CD1c-positive myeloid dendritic cell (primary cell): ENCODE measurements around the gene RPP25.

ENCODE experiments used
- DNase-seq: peaks from one replicate; pipeline ENCODE4 v3.0.0-alpha.2; 2016; ENCODE audit errors: extremely low spot score

RPP25 gene

GRCh38 chr15:74956648-74957475, at the start of gene RPP25:
RPP25 (minus strand) TSS chr15:74956772; CDS start chr15:74956583, 189 bp downstream.
- peak; percentile 70 for DNase-seq

DNA sequence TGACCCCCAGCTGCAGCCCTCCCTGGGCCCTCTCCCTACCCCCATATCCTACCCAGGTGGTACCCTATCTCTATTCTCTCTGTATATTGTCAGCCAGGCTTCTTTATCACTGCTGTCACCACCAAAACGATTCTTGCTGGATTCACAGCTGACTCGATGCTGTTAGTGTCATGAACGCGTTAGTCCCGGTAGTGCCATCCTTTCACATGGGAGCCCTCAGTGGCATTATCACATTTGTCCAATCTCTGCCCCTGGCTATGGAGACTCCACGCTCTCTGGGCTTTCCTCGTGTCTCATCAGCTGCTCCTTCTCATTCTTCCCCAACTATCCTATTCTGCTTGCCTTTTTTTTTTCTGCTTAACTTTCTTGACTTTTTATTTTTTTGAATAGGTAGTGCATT, 45.8 kb upstream of the RPP25 start:
- no peak for DNase-seq

- DNase-seq: no peak
Measured at GRCh38 chr15:75001310-75001709, 44.7 kb upstream of the RPP25 start.

- DNase-seq: no peak
Measured at GRCh38 chr15:74997543-74997942, 41.0 kb upstream of the RPP25 start.

- no peak for DNase-seq
Measured at GRCh38 chr15:74997141-74997540, 40.6 kb upstream of the RPP25 start.

DNA sequence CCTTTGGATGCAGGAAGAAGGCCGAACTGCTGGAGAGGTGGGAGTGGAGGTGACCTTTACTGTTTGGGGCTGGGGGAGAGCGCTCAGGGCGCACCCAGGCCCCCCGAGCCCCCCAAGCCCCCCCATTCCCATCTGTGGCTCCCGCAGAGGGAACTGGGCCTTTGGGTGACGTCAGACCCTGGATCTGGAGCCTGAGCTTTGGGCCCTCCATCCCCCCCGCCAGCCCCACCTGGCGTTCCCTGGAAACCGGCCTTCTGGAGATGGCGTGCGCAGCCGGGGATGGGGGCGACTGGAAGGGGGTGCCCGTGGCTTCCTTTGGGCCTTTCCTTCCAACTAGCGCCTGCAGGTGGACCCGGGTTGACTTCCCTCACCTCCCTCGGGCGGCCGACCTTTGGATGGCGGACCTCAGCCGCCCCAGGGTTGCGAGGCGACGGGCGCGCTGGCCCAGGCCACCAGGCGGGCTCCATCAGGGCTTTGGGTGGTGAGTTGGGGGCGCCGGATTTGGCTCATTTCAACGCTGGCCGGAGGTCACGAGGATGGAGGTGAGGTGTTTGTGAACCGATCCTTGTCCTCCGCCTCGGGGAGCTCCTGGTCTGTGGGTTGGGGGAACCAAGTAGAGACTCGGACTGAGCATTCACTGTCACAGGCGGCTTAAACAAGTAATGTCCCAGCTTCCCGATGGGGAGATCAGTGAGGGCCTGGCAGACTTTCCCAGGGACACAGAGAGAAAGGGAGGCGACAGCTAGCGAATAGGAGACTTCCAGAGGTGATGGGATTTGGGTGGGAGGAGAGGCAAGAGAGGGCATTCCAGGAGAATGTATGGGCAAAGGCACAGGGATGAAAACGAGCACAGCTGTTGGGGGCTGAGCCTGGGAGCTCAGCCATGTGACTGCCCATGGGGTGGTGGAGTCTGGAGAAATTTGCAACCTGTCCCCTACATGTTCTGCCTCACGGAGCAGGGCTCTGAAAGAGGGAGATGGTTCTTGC, 39.5 kb upstream of the RPP25 start:
- no peak for DNase-seq

- peak; percentile 95 for DNase-seq
Measured at GRCh38 chr15:74995182-74995778, 38.7 kb upstream of the RPP25 start, which contains the start of gene SCAMP5. SCAMP5 (plus strand) TSS chr15:74995563; CDS start chr15:75011840, 16,277 bp downstream.

GRCh38 chr15:74994685-74995084, 38.1 kb upstream of the RPP25 start:
- no peak for DNase-seq

GRCh38 chr15:74994236-74994635, 37.7 kb upstream of the RPP25 start:
- no peak for DNase-seq

GRCh38 chr15:74992619-74993018, 36.0 kb upstream of the RPP25 start:
- DNase-seq: no peak

GRCh38 chr15:74989527-74989926, 33.0 kb upstream of the RPP25 start:
- DNase-seq: no peak

- no peak for DNase-seq
Measured at GRCh38 chr15:74988007-74988800, 31.6 kb upstream of the RPP25 start.

GRCh38 chr15:74983725-74984231, 27.2 kb upstream of the RPP25 start:
- peak; percentile 41 for DNase-seq

GRCh38 chr15:74982183-74982582, 25.6 kb upstream of the RPP25 start:
- peak; percentile 8 for DNase-seq

GRCh38 chr15:74978503-74978902, 21.9 kb upstream of the RPP25 start:
- no peak for DNase-seq

DNA sequence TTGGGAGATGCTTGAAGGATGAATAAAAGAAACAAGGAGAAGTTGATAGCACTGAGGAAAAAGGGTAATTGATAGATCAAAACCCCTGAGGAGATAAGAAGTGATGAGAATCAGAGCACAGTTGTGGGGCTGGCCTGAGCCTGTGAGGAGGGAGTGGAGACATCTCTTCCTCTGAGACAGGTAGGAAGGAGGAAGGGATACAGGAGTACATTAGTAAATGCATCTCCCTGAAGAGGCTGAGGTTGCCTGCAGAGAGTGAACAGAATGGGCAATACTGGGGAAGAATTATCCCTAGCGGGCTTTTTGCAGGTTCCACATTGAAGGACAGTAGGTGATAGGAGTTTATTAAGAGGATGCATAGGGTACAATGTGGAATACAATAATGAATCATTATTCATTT, 21.5 kb upstream of the RPP25 start:
- DNase-seq: no peak

DNA sequence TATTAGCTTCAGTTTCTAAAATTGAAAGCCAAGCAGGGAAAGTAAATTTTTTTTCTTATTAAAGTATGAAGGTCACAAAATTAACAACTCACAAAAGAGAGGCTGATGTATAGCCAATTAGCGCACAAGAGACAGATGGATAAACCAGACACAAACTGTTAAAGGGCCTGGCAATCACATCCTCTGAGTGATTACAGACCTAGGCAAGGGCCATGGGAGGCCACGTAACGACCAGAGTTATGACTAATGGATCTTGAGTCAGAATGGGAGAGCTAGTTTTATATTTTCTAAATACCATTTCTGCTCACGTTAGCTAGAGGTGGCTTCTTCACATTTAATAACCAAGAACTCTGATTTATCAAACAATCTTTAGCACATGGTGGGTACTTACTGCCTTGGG, 21.0 kb upstream of the RPP25 start:
- no peak for DNase-seq

DNA sequence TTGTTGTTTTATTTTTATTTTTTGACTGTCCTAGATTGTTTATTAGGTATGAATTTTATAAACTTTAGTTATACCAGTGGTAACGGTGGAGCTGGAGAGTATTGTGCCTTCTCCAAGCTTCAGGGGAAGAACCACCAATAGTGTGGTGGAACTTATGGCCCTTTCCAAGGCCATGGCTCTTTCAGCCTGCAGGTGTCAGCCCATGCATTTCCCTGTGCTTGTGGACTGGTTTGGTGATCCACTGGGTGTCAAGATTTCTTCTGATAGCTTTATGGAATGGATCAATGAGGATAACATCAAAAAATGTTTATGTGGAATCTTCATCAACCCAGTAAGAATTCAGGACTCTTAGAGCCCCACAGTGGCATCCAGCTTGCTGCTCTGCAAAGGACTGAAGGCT, 19.6 kb upstream of the RPP25 start:
- DNase-seq: no peak

- no peak for DNase-seq
Measured at GRCh38 chr15:74967670-74968069, 11.1 kb upstream of the RPP25 start.

DNA sequence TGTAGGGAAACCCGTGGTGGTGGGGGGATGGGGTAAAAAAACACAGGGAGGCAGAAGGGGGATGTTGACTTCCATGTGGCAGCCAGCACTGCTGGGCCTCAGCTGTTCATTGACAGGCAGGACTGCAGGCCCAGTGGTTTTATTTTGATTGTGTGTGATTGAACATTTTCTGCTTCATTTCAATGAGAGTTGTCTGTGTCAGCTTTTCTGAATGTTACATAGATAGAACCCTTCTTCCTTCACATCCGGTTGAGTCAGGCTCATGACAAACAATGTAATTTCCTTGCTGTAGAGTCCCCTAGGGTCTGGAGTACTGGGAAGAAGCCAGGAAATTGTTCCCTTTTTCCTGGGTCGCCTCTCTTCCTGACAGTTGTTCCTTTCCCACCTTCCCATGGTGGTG, 8.2 kb upstream of the RPP25 start:
- DNase-seq: no peak

DNA sequence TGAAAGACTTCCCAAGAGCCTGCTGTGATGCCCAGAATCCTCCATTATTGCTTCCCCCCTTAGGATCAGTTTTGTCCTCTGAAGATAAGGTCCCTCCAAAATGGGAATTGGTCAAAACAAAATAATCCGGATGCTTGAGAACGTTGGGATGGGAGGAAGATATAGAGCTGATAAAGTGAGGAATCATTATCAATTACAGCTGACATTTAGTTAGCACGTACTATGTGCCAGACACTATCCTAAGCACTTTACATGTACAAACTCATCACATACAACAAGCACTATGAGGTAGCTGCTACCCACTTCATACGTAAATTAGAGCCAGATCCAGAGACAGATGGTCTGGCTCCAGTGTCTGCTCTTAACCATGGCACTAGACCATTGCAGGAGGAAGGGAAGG, 6.6 kb upstream of the RPP25 start:
- no peak for DNase-seq
